ENCODE data around the gene VAV1. TPM values are rescaled to one million over a fixed set of nuclear protein-coding genes. Genes with fewer than 3 reads are reported as not detected.

VAV1 gene
- total and polyA plus RNA-seq, 2 of the 13 experiments (the other 11 are each of a cell fraction or from before 2014, with no cell fraction given), result not detected

DNA sequence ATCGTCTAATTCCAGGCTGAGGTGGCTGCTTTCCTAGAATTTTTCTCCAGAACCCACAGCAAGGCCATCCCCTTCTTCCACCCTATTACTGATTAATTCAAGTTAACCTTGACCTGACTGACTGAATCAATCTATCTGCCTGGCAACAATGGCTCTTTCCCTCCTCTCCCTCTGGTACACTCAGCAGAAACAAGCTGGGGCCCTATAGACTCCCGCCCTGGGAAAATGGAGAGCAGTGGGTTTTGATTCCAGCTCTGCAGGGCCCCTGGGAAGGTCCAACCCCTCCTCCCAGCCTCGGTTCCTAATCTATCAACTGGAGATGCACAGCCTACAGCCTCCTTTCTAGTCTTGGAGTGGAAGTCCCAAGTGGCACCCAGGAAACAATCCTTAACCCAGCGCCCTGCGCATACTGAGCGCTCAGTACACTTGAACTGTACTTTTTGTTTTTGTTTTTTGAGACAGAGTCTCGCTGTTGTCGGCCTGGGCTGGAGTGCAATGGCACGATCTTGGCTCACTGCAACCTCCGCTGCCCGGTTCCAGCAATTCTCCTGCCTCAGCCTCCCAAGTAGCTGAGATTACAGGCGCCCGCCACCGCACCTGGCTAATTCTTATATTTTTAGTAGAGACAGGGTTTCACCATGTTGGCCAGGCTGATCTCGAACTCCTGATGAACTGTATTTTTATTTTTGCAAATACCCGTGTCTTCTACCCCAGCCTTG, 46.8 kb upstream of the VAV1 start (continued):
- TF ChIP-seq SIN3A (IDR thresholded peaks at IDR 0.05; ENCODE audit: borderline replicate concordance, low read depth, low read length), result no peak
- TF ChIP-seq NFE2L2 (IDR thresholded peaks at IDR 0.05; ENCODE audit: low read length), result no peak; the same call in 1 of the 2 replicates
- TF ChIP-seq ZMYM2 (CRISPR knock-in tag; IDR thresholded peaks at IDR 0.05), result no peak
- no peak for TF ChIP-seq ZNF674 (CRISPR knock-in tag; IDR thresholded peaks at IDR 0.05; ENCODE audit: low read depth)
- no peak for TF ChIP-seq ZFP41 (CRISPR knock-in tag; IDR thresholded peaks at IDR 0.05; ENCODE audit: borderline replicate concordance)
- no peak for TF ChIP-seq ZC3H4 (CRISPR knock-in tag; IDR thresholded peaks at IDR 0.05; ENCODE audit: borderline replicate concordance)
- TF ChIP-seq ZNF230 (CRISPR knock-in tag; IDR thresholded peaks at IDR 0.05), result no peak
- TF ChIP-seq PAWR (CRISPR knock-in tag; IDR thresholded peaks at IDR 0.05; ENCODE audit: borderline replicate concordance), result no peak
- TF ChIP-seq, protein P1, sequence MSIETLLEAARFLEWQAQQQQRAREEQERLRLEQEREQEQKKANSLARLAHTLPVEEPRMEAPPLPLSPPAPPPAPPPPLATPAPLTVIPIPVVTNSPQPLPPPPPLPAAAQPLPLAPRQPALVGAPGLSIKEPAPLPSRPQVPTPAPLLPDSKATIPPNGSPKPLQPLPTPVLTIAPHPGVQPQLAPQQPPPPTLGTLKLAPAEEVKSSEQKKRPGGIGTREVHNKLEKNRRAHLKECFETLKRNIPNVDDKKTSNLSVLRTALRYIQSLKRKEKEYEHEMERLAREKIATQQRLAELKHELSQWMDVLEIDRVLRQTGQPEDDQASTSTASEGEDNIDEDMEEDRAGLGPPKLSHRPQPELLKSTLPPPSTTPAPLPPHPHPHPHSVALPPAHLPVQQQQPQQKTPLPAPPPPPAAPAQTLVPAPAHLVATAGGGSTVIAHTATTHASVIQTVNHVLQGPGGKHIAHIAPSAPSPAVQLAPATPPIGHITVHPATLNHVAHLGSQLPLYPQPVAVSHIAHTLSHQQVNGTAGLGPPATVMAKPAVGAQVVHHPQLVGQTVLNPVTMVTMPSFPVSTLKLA (IDR thresholded peaks at IDR 0.05), result no peak
- no peak for TF ChIP-seq ZZZ3 (CRISPR knock-in tag; IDR thresholded peaks at IDR 0.05; ENCODE audit: borderline replicate concordance)
- TF ChIP-seq NCOA1 (CRISPR knock-in tag; IDR thresholded peaks at IDR 0.05), result no peak
- TF ChIP-seq RORA (CRISPR knock-in tag; IDR thresholded peaks at IDR 0.05), result no peak
- TF ChIP-seq ZNF761 (CRISPR knock-in tag; conservative IDR thresholded peaks at IDR 0.05), result no peak
- TF ChIP-seq ZNF414 (CRISPR knock-in tag; IDR thresholded peaks at IDR 0.05), result no peak
- TF ChIP-seq REL (CRISPR knock-in tag; conservative IDR thresholded peaks at IDR 0.05), result no peak
- TF ChIP-seq, protein P2, sequence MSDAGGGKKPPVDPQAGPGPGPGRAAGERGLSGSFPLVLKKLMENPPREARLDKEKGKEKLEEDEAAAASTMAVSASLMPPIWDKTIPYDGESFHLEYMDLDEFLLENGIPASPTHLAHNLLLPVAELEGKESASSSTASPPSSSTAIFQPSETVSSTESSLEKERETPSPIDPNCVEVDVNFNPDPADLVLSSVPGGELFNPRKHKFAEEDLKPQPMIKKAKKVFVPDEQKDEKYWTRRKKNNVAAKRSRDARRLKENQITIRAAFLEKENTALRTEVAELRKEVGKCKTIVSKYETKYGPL (CRISPR knock-in tag; IDR thresholded peaks at IDR 0.05), result no peak
- no peak for TF ChIP-seq TERF1 (CRISPR knock-in tag; IDR thresholded peaks at IDR 0.05)
- TF ChIP-seq SNAPC4 (CRISPR knock-in tag; IDR thresholded peaks at IDR 0.05), result no peak
- no peak for TF ChIP-seq HOMEZ (CRISPR knock-in tag; IDR thresholded peaks at IDR 0.05; ENCODE audit: low read depth)
